ENCODE results near the gene KRABD2.
A peak's percentile ranks its signal among the peaks of the same experiment; 100 is the strongest.

DNA sequence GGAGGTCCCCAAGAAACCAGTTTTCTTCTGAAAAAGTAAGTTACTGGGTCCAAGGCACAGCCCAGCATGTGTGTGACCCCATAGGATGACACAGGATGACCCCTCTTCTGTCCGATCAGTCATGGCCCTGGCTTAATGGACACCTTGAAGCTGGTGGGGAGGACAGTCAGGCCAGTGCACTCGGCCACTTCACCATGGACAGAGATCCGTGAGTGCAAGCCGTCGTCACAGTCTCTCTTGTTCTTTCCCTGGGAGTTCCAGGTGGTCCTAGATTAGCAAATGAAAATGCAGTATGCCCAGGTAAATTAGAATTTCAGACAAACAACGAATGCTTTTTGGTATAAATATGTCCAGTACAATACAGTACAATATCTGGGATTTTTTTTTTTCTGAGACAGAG lies 22.5 kb upstream of the KRABD2 start:
- TF ChIP-seq POLR2AphosphoS5 (IDR thresholded peaks at IDR 0.05; ENCODE audit: low read depth, low read length): no peak
- TF ChIP-seq, protein P1, sequence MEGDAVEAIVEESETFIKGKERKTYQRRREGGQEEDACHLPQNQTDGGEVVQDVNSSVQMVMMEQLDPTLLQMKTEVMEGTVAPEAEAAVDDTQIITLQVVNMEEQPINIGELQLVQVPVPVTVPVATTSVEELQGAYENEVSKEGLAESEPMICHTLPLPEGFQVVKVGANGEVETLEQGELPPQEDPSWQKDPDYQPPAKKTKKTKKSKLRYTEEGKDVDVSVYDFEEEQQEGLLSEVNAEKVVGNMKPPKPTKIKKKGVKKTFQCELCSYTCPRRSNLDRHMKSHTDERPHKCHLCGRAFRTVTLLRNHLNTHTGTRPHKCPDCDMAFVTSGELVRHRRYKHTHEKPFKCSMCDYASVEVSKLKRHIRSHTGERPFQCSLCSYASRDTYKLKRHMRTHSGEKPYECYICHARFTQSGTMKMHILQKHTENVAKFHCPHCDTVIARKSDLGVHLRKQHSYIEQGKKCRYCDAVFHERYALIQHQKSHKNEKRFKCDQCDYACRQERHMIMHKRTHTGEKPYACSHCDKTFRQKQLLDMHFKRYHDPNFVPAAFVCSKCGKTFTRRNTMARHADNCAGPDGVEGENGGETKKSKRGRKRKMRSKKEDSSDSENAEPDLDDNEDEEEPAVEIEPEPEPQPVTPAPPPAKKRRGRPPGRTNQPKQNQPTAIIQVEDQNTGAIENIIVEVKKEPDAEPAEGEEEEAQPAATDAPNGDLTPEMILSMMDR (IDR thresholded peaks at IDR 0.05): no peak
- TF ChIP-seq, protein P2, sequence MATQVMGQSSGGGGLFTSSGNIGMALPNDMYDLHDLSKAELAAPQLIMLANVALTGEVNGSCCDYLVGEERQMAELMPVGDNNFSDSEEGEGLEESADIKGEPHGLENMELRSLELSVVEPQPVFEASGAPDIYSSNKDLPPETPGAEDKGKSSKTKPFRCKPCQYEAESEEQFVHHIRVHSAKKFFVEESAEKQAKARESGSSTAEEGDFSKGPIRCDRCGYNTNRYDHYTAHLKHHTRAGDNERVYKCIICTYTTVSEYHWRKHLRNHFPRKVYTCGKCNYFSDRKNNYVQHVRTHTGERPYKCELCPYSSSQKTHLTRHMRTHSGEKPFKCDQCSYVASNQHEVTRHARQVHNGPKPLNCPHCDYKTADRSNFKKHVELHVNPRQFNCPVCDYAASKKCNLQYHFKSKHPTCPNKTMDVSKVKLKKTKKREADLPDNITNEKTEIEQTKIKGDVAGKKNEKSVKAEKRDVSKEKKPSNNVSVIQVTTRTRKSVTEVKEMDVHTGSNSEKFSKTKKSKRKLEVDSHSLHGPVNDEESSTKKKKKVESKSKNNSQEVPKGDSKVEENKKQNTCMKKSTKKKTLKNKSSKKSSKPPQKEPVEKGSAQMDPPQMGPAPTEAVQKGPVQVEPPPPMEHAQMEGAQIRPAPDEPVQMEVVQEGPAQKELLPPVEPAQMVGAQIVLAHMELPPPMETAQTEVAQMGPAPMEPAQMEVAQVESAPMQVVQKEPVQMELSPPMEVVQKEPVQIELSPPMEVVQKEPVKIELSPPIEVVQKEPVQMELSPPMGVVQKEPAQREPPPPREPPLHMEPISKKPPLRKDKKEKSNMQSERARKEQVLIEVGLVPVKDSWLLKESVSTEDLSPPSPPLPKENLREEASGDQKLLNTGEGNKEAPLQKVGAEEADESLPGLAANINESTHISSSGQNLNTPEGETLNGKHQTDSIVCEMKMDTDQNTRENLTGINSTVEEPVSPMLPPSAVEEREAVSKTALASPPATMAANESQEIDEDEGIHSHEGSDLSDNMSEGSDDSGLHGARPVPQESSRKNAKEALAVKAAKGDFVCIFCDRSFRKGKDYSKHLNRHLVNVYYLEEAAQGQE (IDR thresholded peaks at IDR 0.05; ENCODE audit: insufficient read depth in 1 of 2, low read depth in 2 of 2, low read length in 1 of 2): peak in 1 of 2 experiments; percentile 29; a peak in 1 of 4 replicates
